HG02970 (cell line): Measurements from ENCODE around the gene PRR3.
A peak's percentile ranks its signal among the peaks of the same experiment; 100 is the strongest.
"Not testable (repeated sequence)": the region's sequence is repeated elsewhere in the genome, so short reads cannot be mapped to it uniquely, and the experiment has no call there.

Experiments
- ATAC-seq: cut with Tn5 transposase; IDR thresholded peaks from one replicate; pipeline ENCODE4 v1.9.1; 2021; ENCODE audit warnings: mild to moderate bottlenecking, moderate library complexity, moderate number of reproducible peaks; ENCODE audit not compliant: unreplicated experiment, low FRiP score

PRR3 gene

DNA sequence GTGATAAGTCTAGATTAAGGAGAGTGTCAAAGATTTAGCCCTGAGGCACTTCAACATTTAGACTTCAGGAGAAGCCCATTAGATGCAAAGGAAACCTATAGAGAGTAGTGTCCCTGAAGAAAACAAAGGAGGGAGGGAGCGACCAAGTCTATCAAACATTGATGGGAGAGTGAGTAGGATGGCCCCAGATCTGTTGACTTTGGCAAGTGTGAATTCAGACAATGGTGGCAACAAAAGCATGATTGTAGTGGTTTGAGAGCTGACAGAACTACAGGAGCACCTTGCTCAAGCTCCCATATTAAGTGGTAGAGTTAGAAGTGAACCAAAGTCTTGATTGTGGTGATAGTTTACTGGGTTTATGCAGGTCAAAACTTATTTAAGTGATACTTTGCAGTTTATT is 13.2 kb downstream of the PRR3 start:
- ATAC-seq = no peak

DNA sequence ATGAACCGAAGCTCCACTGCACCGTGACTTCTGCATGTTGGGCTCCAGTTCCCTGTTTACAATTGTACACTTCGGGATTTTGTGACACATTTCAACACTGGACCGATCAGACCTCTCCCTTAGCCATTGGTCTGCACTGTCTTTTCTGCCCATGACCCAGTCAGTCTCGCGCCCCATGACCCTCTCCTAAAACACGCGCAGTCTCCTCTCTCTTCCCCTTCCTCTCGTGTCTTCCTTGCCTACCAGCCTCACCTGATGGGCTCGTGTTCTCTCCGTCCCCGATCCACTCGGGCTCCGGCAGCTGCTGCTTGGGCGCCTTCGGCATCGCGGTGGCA is 13.6 kb downstream of the PRR3 start:
- peak; percentile 21 for ATAC-seq

DNA sequence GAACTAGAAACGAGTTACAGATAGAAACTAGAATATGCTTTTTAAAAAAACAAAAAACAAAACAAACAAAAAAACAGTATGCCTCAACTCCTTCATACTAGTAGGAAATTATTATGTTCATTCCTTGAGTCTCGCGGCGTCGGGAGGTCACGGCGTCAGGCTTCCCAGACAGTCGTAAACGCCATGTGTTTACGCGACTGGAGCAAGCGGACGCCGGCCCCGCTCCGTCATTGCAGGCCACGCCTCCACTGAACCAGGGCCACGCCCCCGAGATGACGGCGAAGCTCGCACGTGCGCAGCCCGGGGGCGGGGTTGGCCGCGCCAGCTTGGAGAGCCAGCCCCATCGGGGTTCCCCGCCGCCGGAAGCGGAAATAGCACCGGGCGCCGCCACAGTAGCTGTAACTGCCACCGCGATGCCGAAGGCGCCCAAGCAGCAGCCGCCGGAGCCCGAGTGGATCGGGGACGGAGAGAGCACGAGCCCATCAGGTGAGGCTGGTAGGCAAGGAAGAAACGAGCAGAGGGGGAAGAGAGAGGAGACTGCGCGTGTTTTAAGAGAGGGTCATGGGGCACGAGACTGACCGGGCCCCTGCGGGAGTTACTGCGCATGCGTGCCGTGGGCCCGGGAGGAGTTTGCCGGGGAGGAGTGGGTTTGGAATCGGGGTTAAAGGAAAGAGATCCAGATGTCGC is 14.1 kb downstream of the PRR3 start, which contains the start of gene ABCF1:
ABCF1 (plus strand) TSS at position 368 of the 687 bp plus-strand sequence; CDS start at position 414, 46 bp downstream.
- ATAC-seq = peak; percentile 94

DNA sequence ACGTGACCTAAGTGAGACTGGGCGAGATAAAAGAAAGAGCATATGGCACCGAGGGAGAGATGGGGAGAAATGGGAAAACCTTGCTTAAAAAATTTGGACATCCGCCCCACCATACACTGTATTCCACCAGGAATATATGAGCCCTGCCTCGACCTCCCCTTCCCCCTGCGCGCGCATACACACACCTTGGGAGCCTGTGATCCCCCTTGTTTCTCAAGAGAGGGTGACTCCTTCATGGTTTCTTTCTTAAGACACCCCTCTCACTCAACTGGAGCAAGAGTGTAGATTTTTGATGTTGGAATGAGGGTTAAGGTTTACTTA is 14.6 kb downstream of the PRR3 start:
- no peak for ATAC-seq

DNA sequence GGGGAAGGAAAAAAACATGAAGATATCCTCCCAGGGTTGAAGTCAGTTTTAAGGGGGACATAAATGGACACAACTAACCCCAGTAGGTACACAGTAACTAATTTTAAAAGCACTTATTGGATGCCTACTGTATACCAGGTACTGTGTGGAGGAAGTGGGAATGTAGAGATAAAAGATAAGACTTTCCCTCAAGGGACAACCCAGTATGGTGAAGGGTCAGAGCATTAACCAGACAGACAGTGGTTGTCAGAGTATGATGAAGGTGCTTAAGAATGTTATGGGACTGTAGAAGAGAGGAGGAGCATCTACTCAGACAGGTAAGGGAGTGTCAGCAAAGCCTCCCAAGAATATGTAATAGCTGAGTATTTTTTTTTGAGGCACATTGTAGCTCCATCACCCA is 15.1 kb downstream of the PRR3 start:
- no peak for ATAC-seq

GRCh38 chr6:30573113-30573512 is 16.0 kb downstream of the PRR3 start:
- no peak for ATAC-seq

GRCh38 chr6:30578051-30578450 is 21.0 kb downstream of the PRR3 start:
- no peak for ATAC-seq

- ATAC-seq = no peak
Measured at GRCh38 chr6:30583921-30584320, 26.8 kb downstream of the PRR3 start.

DNA sequence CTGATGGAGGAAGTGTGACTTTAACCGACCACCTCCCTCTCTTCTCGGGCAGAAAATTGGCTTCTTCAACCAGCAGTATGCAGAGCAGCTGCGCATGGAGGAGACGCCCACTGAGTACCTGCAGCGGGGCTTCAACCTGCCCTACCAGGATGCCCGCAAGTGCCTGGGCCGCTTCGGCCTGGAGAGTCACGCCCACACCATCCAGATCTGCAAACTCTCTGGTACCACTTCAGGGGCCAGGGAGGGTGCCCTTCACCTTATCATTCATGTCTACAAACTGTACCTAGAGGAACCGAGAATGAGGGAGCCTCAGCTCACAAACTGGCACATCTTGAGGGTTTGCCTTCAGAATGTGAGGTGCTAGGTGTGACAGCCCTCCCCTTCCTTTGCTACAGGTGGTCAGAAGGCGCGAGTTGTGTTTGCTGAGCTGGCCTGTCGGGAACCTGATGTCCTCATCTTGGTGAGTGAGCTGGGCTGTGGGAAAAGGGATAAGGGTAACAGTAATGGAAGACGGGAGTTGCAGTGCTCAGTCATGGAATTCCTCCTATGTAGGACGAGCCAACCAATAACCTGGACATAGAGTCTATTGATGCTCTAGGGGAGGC is 32.8 kb downstream of the PRR3 start:
- ATAC-seq = no peak

DNA sequence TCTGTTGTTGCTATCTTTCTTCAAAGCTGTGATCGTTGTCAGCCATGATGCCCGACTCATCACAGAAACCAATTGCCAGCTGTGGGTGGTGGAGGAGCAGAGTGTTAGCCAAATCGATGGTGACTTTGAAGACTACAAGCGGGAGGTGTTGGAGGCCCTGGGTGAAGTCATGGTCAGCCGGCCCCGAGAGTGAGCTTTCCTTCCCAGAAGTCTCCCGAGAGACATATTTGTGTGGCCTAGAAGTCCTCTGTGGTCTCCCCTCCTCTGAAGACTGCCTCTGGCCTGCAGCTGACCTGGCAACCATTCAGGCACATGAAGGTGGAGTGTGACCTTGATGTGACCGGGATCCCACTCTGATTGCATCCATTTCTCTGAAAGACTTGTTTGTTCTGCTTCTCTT is 33.4 kb downstream of the PRR3 start:
- ATAC-seq = no peak

- ATAC-seq = no peak
Measured at GRCh38 chr6:30591008-30591407, 33.9 kb downstream of the PRR3 start.

- no peak for ATAC-seq
Measured at GRCh38 chr6:30592287-30592686, 35.2 kb downstream of the PRR3 start.

- not testable (repeated sequence) for ATAC-seq
Measured at GRCh38 chr6:30597315-30598144, 40.4 kb downstream of the PRR3 start.

- no peak for ATAC-seq
Measured at GRCh38 chr6:30598912-30599624, 42.0 kb downstream of the PRR3 start.

DNA sequence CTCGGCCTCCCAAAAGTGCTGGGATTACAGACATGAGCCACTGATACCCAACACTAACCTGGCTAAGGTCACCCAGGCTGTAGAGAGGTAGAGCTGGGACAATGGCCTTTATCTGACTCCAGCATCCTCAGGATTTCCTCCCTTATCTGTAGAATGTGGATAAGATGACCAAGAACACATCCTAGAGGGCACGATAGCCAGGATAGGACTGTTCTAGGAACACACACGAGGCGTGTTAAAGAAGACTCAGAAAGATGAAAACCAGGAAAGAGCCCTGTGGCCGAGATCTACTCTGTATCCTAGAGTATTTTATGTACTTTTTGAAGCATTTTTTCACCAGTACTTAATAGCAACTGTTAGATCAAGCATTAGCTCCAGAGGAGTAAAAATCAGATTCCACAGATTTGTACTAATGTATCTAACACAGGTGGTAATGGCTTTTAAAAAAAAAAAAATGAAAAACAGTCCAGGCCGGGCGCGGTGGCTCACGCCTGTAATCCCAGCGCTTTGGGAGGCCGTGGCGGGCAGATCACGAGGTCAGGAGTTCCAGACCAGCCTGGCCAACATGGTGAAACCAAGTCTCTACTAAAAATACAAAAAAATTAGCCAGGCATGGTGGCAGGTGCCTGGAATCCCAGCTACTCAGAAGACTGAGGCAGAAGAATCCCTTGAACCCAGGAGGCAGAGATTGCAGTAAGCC is 42.7 kb downstream of the PRR3 start:
- ATAC-seq = no peak

DNA sequence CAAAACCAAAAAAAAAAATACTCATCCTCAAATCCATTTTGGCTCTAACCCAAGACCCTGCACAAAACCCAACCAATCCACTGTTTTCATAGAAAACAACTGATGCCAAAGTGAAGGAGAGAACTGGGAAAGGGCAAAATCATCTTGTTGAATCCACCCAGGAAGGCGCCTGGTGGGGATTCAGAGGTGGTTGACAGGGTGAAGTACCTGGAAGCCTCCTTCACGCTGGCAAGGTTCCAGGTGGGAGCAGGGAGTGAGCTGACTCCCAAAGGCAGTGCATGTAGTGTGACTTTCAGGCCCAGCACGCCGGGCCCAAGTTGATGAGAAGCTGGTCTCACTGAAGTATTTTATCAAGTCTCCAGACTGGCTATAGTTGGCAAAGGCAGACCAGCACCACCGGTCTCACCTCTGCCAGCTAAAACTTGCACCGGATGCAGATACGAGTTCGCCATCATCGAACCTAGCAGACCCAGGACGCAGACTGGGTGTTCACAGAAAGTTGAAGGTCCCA is 43.4 kb downstream of the PRR3 start:
- no peak for ATAC-seq

DNA sequence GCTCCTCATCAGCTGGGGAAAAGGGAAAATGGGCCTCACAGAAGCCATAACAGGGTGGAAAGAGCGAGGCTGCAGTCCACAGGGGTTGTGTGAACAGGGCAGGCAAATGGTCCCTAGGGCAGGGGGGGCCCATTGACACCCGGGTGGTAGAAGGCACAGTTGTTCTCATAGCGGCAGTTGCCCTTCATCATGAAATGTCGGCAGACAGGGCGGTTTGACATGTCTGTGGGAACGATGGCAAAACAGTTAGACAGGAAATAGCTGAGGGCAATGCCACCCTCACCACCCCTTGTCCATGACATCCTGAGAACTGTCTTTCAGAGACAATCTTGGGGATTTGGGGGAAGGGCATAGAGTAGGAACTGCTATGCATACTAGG is 44.3 kb downstream of the PRR3 start:
- ATAC-seq = no peak

DNA sequence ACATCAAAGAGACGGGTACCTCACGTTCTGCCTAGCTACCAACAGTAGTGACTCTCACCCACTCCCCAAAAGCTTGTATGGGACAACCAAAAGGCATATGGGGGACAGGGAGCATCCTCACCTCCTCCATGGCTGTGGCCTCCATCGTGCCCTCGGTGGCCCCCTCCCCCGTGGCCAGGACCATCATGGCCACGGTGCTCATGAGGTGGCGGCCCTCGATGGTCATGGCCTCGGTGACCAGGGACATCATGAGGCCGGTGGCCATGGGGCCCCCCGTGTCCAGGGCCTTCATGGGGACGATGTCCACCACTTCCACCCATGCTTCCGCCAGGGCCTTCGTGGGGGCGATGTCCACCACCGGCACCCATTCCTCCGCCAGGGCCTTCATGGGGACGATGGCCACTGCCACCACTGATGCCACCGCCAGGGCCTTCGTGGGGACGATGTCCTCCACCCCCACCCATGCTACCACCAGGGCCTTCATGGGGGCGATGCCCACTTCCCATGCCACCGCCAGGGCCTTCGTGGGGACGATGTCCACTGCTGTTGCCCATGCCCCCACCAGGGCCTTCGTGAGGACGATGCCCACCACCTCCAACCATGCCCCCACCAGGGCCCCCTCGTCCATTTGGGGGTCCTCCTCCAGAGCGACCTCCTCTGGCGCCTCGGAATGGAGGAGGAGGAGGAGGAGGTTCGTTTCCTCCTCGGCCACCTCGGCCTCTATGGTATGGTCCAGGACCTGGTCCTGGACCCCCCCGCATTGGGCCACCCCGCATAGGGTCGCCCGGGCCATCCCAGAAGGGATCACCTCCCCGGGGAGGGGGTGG is 44.9 kb downstream of the PRR3 start:
- ATAC-seq = no peak

DNA sequence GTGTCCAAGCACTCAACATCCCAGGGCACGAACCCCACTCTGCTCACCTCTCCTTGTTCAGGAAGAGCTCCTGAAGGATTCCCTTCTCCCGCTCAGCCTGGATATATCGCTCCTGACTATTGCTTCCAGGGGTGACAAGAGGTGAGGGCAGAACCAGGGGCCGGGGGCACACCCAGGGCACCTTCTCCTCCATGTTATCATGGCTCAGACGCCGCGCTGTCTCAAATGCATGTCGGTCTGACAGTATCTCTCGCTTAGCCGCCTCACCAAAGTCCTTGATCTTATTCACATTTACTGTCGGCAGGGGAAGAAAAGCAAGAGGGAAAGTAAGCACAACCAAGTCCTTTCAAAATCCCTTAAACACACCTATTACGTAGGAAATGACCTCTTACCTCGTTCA is 46.9 kb downstream of the PRR3 start:
- ATAC-seq = no peak

- no peak for ATAC-seq
Measured at GRCh38 chr6:30610065-30610464, 53.0 kb downstream of the PRR3 start.
